Activated CD4-positive, alpha-beta T cell treated with anti-CD3 and anti-CD28 coated beads, Interleukin-2, amount 10 ng/mL, durations not matched to agents 7 days and 5 days (primary cell): ENCODE results near the gene NKG7. TPM values are rescaled to one million over a fixed set of nuclear protein-coding genes. Genes with fewer than 3 reads are reported as not detected.
"Not testable (repeated sequence)": the region's sequence is repeated elsewhere in the genome, so short reads cannot be mapped to it uniquely, and the experiment has no call there.

Experiments
- CTCF ChIA-PET: fragments of 350-600 bp; sonication (Branson Sonifier 250); formaldehyde crosslinking; loops from one replicate; lab custom pipeline; 2021; ENCODE audit warnings: antibody characterized with exemption; lab: Charles Lee
- POLR2A ChIA-PET: fragments of 350-600 bp; sonication (Branson Sonifier 250); formaldehyde crosslinking; loops from one replicate; lab custom pipeline; 2021; ENCODE audit warnings: antibody characterized with exemption; lab: Charles Lee
- DNase-seq: peaks from one replicate; pipeline ENCODE4 v3.0.0-alpha.2; 2020
- H3K27ac Mint-ChIP-seq: one replicate; pipeline ENCODE4 v1.8.0; 2021; ENCODE audit warnings: mild to moderate bottlenecking, moderate library complexity, mixed read lengths
- H3K27me3 Mint-ChIP-seq: one replicate; pipeline ENCODE4 v1.8.0; 2021; ENCODE audit warnings: mixed read lengths
- H3K36me3 Mint-ChIP-seq: one replicate; pipeline ENCODE4 v1.8.0; 2021; ENCODE audit warnings: low read depth, mixed read lengths
- H3K4me1 Mint-ChIP-seq: one replicate; pipeline ENCODE4 v1.8.0; 2021; ENCODE audit warnings: mixed read lengths
- H3K4me3 Mint-ChIP-seq: one replicate; pipeline ENCODE4 v1.8.0; 2021; ENCODE audit warnings: mild to moderate bottlenecking, moderate library complexity, mixed read lengths
- H3K9me3 Mint-ChIP-seq: one replicate; pipeline ENCODE4 v1.8.0; 2021; ENCODE audit warnings: mixed read lengths
- total RNA-seq, 2 experiments: library from RNA; stranded (reverse); gene quantifications; one replicate each; pipeline ENCODE4 v1.2.3, GENCODE V29; 2021

NKG7 gene
- total RNA-seq, 2 experiments from 2014 or later = 67.2 to 71.7 TPM

- H3K9me3 Mint-ChIP-seq = peaks cover 8% of the 10 kb centered on the region
- no peaks in the 10 kb centered on the region for H3K27me3 Mint-ChIP-seq
- no peak overlapping the region for H3K4me3 Mint-ChIP-seq
- peak; percentile 27 for DNase-seq
- H3K4me1 Mint-ChIP-seq = peaks cover 5% of the 10 kb centered on the region
- ChIA-PET CTCF (interaction anchor here (0.7 to 2.1 kb wide), 9 partner anchors 9 to 250 kb away, joined by 3 to 16 read pairs (median 4); partner anchors contain the start of gene SIGLEC10), POLR2A (no interaction called here)
- no peak overlapping the region for H3K27ac Mint-ChIP-seq
- peaks cover 11% of the 10 kb centered on the region for H3K36me3 Mint-ChIP-seq
Measured at GRCh38 chr19:51407511-51408131, 35.2 kb upstream of the NKG7 start.

- no peak overlapping the region for H3K27ac Mint-ChIP-seq
- no peak for DNase-seq
- ChIA-PET CTCF (interaction anchor here (1.5 kb wide), 1 partner anchor 63 kb away, joined by 4 read pairs; no protein-coding TSS in a partner anchor), POLR2A (no interaction called here)
- peaks cover 6% of the 10 kb centered on the region for H3K4me1 Mint-ChIP-seq
- H3K27me3 Mint-ChIP-seq = no peaks in the 10 kb centered on the region
- H3K4me3 Mint-ChIP-seq = no peak overlapping the region
- peaks cover 19% of the 10 kb centered on the region for H3K9me3 Mint-ChIP-seq
- H3K36me3 Mint-ChIP-seq = peaks cover 21% of the 10 kb centered on the region
Measured at GRCh38 chr19:51402117-51402516, 29.7 kb upstream of the NKG7 start.

- CTCF ChIA-PET = interaction anchor here (1.2 to 1.9 kb wide), 3 partner anchors 59 to 110 kb away, joined by 4 to 5 read pairs (median 4); partner anchors contain the start of gene VSIG10L
- not testable (repeated sequence) for H3K27me3 Mint-ChIP-seq
Measured at GRCh38 chr19:51399936-51400335, 27.5 kb upstream of the NKG7 start.

GRCh38 chr19:51399231-51399630 is 26.8 kb upstream of the NKG7 start:
- ChIA-PET CTCF (interaction anchor here (0.6 to 1.9 kb wide), 5 partner anchors 8 to 60 kb away, joined by 3 to 5 read pairs (median 3); partner anchors contain the start of gene VSIG10L), POLR2A (no interaction called here)
- H3K36me3 Mint-ChIP-seq = peaks cover 21% of the 10 kb centered on the region

More at GRCh38 chr19:51399936-51400335, 27.5 kb upstream of the NKG7 start:
- peaks cover 21% of the 10 kb centered on the region for H3K36me3 Mint-ChIP-seq
- H3K27ac Mint-ChIP-seq, H3K4me3 Mint-ChIP-seq, DNase-seq, POLR2A ChIA-PET: not testable (repeated sequence)
- H3K9me3 Mint-ChIP-seq = peaks cover 19% of the 10 kb centered on the region
- H3K4me1 Mint-ChIP-seq = peaks cover 21% of the 10 kb centered on the region

GRCh38 chr19:51398096-51398704 is 25.7 kb upstream of the NKG7 start:
- peaks cover 34% of the 10 kb centered on the region for H3K4me1 Mint-ChIP-seq
- H3K4me3 Mint-ChIP-seq = no peak overlapping the region
- ChIA-PET POLR2A (no interaction called here), CTCF (interaction anchor here (1.2 to 4.2 kb wide), 4 partner anchors 9 to 55 kb away, joined by 3 to 16 read pairs (median 4); partner anchors contain the start of gene SIGLEC10)
- H3K27ac Mint-ChIP-seq = no peak overlapping the region
- no peaks in the 10 kb centered on the region for H3K27me3 Mint-ChIP-seq
- H3K9me3 Mint-ChIP-seq = peaks cover 17% of the 10 kb centered on the region
- peaks cover 15% of the 10 kb centered on the region for H3K36me3 Mint-ChIP-seq
- DNase-seq = no peak

More at GRCh38 chr19:51399231-51399630, 26.8 kb upstream of the NKG7 start:
- H3K4me1 Mint-ChIP-seq = peaks cover 28% of the 10 kb centered on the region
- H3K4me3 Mint-ChIP-seq = no peak overlapping the region
- H3K27ac Mint-ChIP-seq = no peak overlapping the region
- no peak for DNase-seq
- H3K9me3 Mint-ChIP-seq = peaks cover 19% of the 10 kb centered on the region
- no peaks in the 10 kb centered on the region for H3K27me3 Mint-ChIP-seq

- CTCF ChIA-PET = interaction anchor here (0.6 to 4.2 kb wide), 3 partner anchors 10 to 178 kb away, joined by 3 to 16 read pairs (median 5); partner anchors contain the start of gene SIGLEC10
- POLR2A ChIA-PET = not testable (repeated sequence)
Measured at GRCh38 chr19:51397453-51397852, 25.0 kb upstream of the NKG7 start.

GRCh38 chr19:51396175-51396574 is 23.7 kb upstream of the NKG7 start:
- H3K27ac Mint-ChIP-seq = peak overlapping the region; percentile 31
- DNase-seq = no peak
- H3K27me3 Mint-ChIP-seq = no peaks in the 10 kb centered on the region
- ChIA-PET POLR2A (interaction anchor here (0.8 kb wide), 1 partner anchor 285 kb away, joined by 15 read pairs; no protein-coding TSS in a partner anchor), CTCF (interaction anchor here (0.6 to 4.2 kb wide), 9 partner anchors 9 to 264 kb away, joined by 3 to 16 read pairs (median 7); no protein-coding TSS in a partner anchor)
- no peaks in the 10 kb centered on the region for H3K36me3 Mint-ChIP-seq
- H3K4me3 Mint-ChIP-seq = no peak overlapping the region
- peaks cover 44% of the 10 kb centered on the region for H3K4me1 Mint-ChIP-seq
- H3K9me3 Mint-ChIP-seq = peaks cover 3% of the 10 kb centered on the region

More at GRCh38 chr19:51397453-51397852, 25.0 kb upstream of the NKG7 start:
- not testable (repeated sequence) for H3K4me3 Mint-ChIP-seq, H3K27ac Mint-ChIP-seq, DNase-seq, H3K27me3 Mint-ChIP-seq, H3K36me3 Mint-ChIP-seq
- peaks cover 40% of the 10 kb centered on the region for H3K4me1 Mint-ChIP-seq
- H3K9me3 Mint-ChIP-seq = peaks cover 11% of the 10 kb centered on the region

- H3K27me3 Mint-ChIP-seq = no peaks in the 10 kb centered on the region
- ChIA-PET POLR2A (interaction anchor here (0.8 to 2.4 kb wide), 3 partner anchors 21 to 55 kb away, joined by 3 to 13 read pairs (median 3); no protein-coding TSS in a partner anchor), CTCF (interaction anchor here (0.6 to 4.2 kb wide), 8 partner anchors 13 to 103 kb away, joined by 3 to 16 read pairs (median 6); no protein-coding TSS in a partner anchor)
- H3K4me3 Mint-ChIP-seq = peak overlapping the region; percentile 89
- H3K36me3 Mint-ChIP-seq = no peaks in the 10 kb centered on the region
- H3K9me3 Mint-ChIP-seq = no peaks in the 10 kb centered on the region
- peaks cover 51% of the 10 kb centered on the region for H3K4me1 Mint-ChIP-seq
- DNase-seq = peak; percentile 97
- peak overlapping the region; percentile 94 for H3K27ac Mint-ChIP-seq
Measured at GRCh38 chr19:51394050-51394836, 21.8 kb upstream of the NKG7 start.

GRCh38 chr19:51392701-51393100 is 20.2 kb upstream of the NKG7 start:
- no peaks in the 10 kb centered on the region for H3K9me3 Mint-ChIP-seq
- ChIA-PET POLR2A (no interaction called here), CTCF (interaction anchor here (0.9 to 3.9 kb wide), 3 partner anchors 13 to 28 kb away, joined by 3 to 13 read pairs (median 6); no protein-coding TSS in a partner anchor)
- no peak for DNase-seq
- peaks cover 45% of the 10 kb centered on the region for H3K4me1 Mint-ChIP-seq
- H3K36me3 Mint-ChIP-seq = no peaks in the 10 kb centered on the region
- H3K27me3 Mint-ChIP-seq = no peaks in the 10 kb centered on the region
- H3K4me3 Mint-ChIP-seq = peak overlapping the region; percentile 12
- H3K27ac Mint-ChIP-seq = peak overlapping the region; percentile 60

GRCh38 chr19:51391073-51391611 is 18.7 kb upstream of the NKG7 start:
- Mint-ChIP-seq H3K4me1 (peaks cover 43% of the 10 kb centered on the region), H3K9me3 (no peaks in the 10 kb centered on the region), H3K4me3 (no peak overlapping the region), H3K27me3 (no peaks in the 10 kb centered on the region), H3K36me3 (no peaks in the 10 kb centered on the region), H3K27ac (peak overlapping the region; percentile 79)
- no peak for DNase-seq
- CTCF ChIA-PET = interaction anchor here (0.7 to 2.0 kb wide), 3 partner anchors 30 to 270 kb away, joined by 3 to 4 read pairs (median 3); no protein-coding TSS in a partner anchor
- POLR2A ChIA-PET = no interaction called here

- Mint-ChIP-seq H3K27ac (no peak overlapping the region), H3K4me3 (no peak overlapping the region), H3K4me1 (peaks cover 26% of the 10 kb centered on the region), H3K36me3 (no peaks in the 10 kb centered on the region), H3K27me3 (no peaks in the 10 kb centered on the region), H3K9me3 (no peaks in the 10 kb centered on the region)
- no peak for DNase-seq
- ChIA-PET POLR2A (no interaction called here), CTCF (interaction anchor here (0.7 to 2.0 kb wide), 2 partner anchors 50 to 136 kb away, joined by 3 to 4 read pairs; no protein-coding TSS in a partner anchor)
Measured at GRCh38 chr19:51389143-51389542, 16.7 kb upstream of the NKG7 start.
